ENCODE measurements around the gene MYO7B. TPM values are rescaled to one million over a fixed set of nuclear protein-coding genes. Genes with fewer than 3 reads are reported as not detected.

The MYO7B gene
- total RNA-seq, 6 donors from 2014 or later: 1.2 to 6.1 (median 3.1) TPM

DNA sequence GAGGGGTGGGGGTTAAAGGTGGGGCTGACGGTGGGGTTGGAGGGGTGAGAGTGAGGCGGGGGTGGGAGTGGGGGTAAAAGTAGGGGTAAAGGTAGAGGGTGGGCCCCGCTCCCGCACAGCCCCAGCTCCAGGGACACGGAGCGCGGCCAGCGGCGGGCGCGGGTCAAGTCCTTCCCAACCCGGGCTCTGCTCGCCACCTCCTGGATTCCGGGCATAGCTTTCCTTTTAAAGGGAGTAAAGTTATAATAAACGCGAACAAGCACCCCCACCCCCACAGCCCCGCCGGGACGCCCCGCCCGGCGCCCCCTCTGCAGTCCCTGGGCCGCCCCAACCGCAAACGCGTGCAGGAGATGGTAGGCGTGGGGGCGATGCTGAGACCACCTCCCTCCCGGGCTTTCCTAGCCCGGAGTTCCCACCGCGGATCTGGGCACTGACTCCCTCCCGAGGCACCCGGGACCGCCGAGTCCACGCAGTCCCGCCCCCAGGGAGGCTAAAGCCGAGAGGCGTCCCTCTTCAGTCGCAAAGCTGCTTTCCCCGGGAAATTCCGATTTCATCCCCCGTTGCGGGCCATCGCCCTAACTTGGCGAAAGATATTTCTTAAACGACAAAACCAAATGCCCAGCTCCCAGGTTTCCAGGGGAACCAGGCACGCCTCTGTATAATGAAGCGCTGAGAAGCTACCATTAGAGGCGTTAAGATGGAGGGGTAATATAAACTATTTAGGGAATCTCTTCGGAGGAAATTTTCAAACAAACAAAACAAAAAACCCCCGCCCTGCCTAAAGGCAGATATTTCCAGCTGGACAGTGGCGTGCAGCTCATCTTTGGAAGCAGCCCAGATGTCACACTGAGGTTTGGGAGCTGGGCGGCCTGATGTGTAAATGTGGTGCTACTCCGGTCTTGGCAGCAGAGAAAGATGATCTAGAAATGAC is 140.1 kb downstream of the MYO7B start, which contains the start of gene LIMS2:
TSS of gene LIMS2 (minus strand) at position 200 of the 931 bp plus-strand sequence. CDS start 506 bp downstream, outside the sequence.
- ATAC-seq (ENCODE audit: low FRiP score in 2 of 2): peak; percentile 8 to 59
- Histone ChIP-seq H3K27ac (peak within 1 kb of the TSS; percentile 87 to 94 (median 89)), H3K4me3 (peak within 1 kb of the TSS; percentile 57 to 91 (median 68)), H3K36me3 (peaks cover 0 to 1% (median 0%) of the 10 kb centered on the region in 4 donors), H3K27me3 (peaks cover 0 to 7% (median 0%) of the 10 kb centered on the region in 4 donors), H3K9me3 (no peaks in the 10 kb centered on the region), H3K4me1 (peaks cover 11 to 38% (median 29%) of the 10 kb centered on the region in 4 donors)
- 10 to 18% methylated on average over 27 to 32 of the region's 56 CpGs for WGBS, 2 donors
- TF ChIP-seq EP300 (IDR thresholded peaks at IDR 0.05) (no peak), POLR2A (IDR thresholded peaks at IDR 0.05) (no peak), POLR2AphosphoS5 (IDR thresholded peaks at IDR 0.05) (no peak)
- TF ChIP-seq, protein P1, sequence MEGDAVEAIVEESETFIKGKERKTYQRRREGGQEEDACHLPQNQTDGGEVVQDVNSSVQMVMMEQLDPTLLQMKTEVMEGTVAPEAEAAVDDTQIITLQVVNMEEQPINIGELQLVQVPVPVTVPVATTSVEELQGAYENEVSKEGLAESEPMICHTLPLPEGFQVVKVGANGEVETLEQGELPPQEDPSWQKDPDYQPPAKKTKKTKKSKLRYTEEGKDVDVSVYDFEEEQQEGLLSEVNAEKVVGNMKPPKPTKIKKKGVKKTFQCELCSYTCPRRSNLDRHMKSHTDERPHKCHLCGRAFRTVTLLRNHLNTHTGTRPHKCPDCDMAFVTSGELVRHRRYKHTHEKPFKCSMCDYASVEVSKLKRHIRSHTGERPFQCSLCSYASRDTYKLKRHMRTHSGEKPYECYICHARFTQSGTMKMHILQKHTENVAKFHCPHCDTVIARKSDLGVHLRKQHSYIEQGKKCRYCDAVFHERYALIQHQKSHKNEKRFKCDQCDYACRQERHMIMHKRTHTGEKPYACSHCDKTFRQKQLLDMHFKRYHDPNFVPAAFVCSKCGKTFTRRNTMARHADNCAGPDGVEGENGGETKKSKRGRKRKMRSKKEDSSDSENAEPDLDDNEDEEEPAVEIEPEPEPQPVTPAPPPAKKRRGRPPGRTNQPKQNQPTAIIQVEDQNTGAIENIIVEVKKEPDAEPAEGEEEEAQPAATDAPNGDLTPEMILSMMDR (IDR thresholded peaks at IDR 0.05): no peak
- peak; percentile 35 to 90 for DNase-seq

DNA sequence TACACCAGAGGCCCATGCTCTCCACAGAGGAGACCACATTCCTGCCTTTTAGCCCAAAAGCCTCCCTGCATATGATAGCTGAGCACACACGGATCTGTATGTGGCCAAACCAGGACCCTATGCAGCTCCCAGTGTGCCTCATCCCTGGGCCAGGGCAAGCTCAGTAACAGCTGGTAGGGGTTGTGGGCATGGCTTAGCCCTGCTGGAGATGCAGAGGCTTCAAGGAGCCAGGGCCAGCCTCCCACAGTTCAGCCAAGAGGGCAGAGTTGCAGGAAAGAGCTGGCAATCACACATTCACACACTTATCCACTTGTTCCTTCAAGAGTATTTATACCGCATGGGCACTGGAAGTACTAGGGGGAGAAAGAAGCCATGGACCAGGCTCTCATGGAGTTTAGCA is 141.4 kb downstream of the MYO7B start:
- Histone ChIP-seq H3K27me3 (peaks cover 0 to 7% (median 0%) of the 10 kb centered on the region in 4 donors), H3K27ac (no peak overlapping the region), H3K9me3 (no peaks in the 10 kb centered on the region), H3K4me1 (peaks cover 11 to 46% (median 35%) of the 10 kb centered on the region in 4 donors), H3K36me3 (no peaks in the 10 kb centered on the region), H3K4me3 (no peak overlapping the region)
- no peak for ATAC-seq (ENCODE audit: low FRiP score in 2 of 2)
- no peak for TF ChIP-seq POLR2A (IDR thresholded peaks at IDR 0.05)
- TF ChIP-seq, protein P1 (IDR thresholded peaks at IDR 0.05): no peak
- no peak for DNase-seq
- 62 to 83% methylated on average over 1 to 2 of the region's 2 CpGs for WGBS, 2 donors

DNA sequence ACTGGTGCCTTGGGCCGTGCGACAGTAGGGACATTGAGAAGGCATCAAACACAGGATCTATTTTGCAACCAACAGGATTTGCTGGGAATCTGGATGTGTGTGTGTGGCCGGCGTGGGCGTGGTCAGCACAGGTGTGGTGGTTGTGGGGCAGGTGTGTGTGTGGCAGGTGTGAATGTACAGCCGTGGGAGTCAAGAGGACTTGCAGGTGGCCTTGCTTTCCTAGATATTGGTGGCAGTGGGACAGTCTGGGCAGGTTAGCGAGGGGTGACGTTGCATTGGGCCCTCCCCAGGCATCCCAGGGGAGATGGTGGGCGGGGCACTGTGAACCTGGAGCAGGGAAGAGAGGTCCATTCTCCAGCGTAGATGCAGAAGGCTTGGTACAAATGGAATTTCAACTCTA is 143.0 kb downstream of the MYO7B start:
- WGBS, 2 donors: 86 to 90% methylated on average over 10 of the region's 10 CpGs
- H3K27ac ChIP-seq: no peak overlapping the region
- H3K9me3 ChIP-seq: no peaks in the 10 kb centered on the region
- DNase-seq: peak in 1 of 2 donors; percentile 56
- no peak for ATAC-seq (ENCODE audit: low FRiP score in 2 of 2)
- peaks cover 0 to 7% (median 0%) of the 10 kb centered on the region in 4 donors for H3K27me3 ChIP-seq
- TF ChIP-seq EP300 (IDR thresholded peaks at IDR 0.05) (no peak), POLR2A (IDR thresholded peaks at IDR 0.05) (no peak), POLR2AphosphoS5 (IDR thresholded peaks at IDR 0.05) (no peak)
- TF ChIP-seq, protein P1 (IDR thresholded peaks at IDR 0.05): no peak
- no peak overlapping the region for H3K4me3 ChIP-seq
- no peaks in the 10 kb centered on the region for H3K36me3 ChIP-seq
- H3K4me1 ChIP-seq: peaks cover 11 to 56% (median 35%) of the 10 kb centered on the region in 4 donors

DNA sequence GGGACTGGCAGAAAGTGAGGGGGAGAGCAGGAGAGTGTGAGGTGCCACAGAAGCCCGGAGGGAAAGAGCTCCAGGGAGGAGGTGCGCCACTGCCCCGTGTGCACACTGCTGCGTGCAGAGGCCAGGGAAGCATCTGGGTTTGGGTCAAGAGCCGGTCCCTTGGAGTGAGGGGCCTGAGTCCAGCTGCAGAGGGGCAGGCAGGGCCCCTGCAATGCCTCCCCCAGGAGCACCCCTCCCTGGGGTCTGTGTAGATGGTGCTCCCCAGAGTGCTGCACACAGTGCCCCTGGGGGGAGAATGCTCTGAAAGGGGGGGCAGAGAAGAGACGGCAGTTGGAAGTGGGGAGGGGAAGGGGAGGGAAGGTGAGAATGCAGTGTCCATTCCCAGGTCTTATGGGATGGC is 143.5 kb downstream of the MYO7B start:
- ATAC-seq (ENCODE audit: low FRiP score in 2 of 2) (no peak), DNase-seq (peak in 1 of 2 donors; percentile 53)
- TF ChIP-seq, protein P1 (IDR thresholded peaks at IDR 0.05): no peak
- no peak for TF ChIP-seq POLR2AphosphoS5 (IDR thresholded peaks at IDR 0.05)
- no peak for TF ChIP-seq POLR2A (IDR thresholded peaks at IDR 0.05)
- TF ChIP-seq EP300 (IDR thresholded peaks at IDR 0.05): no peak
- WGBS, 2 donors: 75 to 84% methylated on average over 5 to 6 of the region's 6 CpGs
- H3K4me3 ChIP-seq: no peak overlapping the region
- H3K36me3 ChIP-seq: no peaks in the 10 kb centered on the region
- no peak overlapping the region for H3K27ac ChIP-seq
- H3K9me3 ChIP-seq: no peaks in the 10 kb centered on the region
- peaks cover 0 to 7% (median 0%) of the 10 kb centered on the region in 4 donors for H3K27me3 ChIP-seq
- peaks cover 11 to 56% (median 35%) of the 10 kb centered on the region in 4 donors for H3K4me1 ChIP-seq

Measured in upper lobe of left lung (tissue), 6 donors.